Fibroblast of skin of right quadriceps (primary cell): ENCODE data around the gene ARID3C.
A peak's percentile ranks its signal among the peaks of the same experiment; 100 is the strongest.
"Not testable (repeated sequence)": the region's sequence is repeated elsewhere in the genome, so short reads cannot be mapped to it uniquely, and the experiment has no call there.

Experiments
- DNase-seq: peaks from one replicate; pipeline ENCODE4 v3.0.0-alpha.2; 2013

The ARID3C gene

DNA sequence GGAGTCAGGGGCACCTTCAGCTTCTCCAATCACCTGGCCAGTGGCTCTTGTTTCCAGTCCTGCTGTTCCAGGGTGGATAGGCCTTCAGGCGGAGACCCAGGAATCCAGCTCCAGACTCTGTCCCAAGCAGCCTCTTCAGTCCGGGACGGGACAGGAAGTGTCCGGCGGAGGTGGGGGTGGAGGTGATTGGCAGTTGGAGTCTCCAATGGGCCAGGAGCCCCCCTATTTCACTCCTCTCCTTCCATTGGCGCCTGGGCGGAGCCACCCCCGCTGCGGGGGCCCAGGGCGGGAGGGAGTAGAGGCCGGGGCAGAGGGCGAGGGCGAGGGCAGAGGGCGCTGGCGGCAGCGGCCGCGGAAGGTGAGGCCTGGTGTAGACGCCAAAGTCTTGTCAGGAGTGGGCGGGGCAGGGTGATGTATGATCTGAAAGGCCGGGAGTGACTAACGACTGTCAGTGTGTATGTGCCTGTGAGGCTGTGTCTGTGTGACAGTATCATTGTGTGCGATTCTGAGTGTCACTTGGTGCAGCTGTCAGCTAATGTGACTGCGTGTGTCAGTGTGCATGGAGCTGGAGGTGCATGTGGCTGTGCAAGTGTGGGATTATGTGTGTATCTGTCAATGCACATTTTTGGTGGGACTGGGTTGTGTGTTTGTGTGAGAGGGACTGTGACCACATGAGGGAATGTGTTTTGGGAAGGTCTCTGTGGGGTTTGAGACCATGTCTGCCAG lies 23.2 kb upstream of the ARID3C start, which contains the start of gene IL11RA:
IL11RA (plus strand) TSS at position 310 of the 726 bp plus-strand sequence. CDS start 3,033 bp downstream, outside the sequence.
- peak; percentile 80 for DNase-seq

DNA sequence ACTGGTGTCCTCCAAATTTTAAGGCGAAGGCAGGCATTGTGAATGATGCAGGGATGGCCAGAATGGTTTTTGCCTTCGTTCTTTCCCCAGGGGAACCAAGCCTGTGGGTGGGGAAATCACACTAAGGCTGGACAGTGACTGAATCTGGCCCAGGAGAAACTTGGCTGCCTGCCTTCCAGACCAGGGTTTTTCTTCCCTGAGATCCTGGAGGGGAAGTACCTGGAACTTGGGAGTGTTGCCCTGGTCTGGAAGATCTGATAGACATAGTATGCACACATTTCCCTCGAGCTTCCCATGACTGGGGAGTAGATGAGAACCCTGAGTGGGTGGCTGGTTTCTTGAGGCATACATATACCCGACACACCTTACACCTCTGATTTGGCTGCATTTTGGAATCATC lies 22.5 kb upstream of the ARID3C start:
- DNase-seq = peak; percentile 13

GRCh38 chr9:34650816-34651215 lies 21.9 kb upstream of the ARID3C start:
- DNase-seq = no peak

- no peak for DNase-seq
Observed at GRCh38 chr9:34648673-34649072, 19.8 kb upstream of the ARID3C start.

DNA sequence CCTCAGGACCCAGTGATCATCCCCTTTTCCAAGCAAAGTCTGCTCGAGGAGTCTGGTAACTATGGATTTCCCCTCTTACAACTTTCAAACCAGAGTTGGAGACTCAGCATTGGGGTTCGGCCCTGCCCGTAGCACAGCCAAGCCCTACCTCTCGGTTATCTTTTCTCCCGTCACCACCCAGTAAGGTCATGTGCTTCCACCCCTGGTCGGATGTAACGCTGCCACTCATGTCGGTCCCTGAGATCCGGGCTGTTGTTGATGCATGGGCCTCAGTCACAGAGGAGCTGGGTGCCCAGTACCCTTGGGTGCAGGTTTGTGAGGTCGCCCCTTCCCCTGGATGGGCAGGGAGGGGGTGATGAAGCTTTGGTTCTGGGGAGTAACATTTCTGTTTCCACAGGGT lies 18.8 kb upstream of the ARID3C start:
- no peak for DNase-seq

GRCh38 chr9:34647084-34647403 lies 18.2 kb upstream of the ARID3C start:
- DNase-seq = no peak

DNA sequence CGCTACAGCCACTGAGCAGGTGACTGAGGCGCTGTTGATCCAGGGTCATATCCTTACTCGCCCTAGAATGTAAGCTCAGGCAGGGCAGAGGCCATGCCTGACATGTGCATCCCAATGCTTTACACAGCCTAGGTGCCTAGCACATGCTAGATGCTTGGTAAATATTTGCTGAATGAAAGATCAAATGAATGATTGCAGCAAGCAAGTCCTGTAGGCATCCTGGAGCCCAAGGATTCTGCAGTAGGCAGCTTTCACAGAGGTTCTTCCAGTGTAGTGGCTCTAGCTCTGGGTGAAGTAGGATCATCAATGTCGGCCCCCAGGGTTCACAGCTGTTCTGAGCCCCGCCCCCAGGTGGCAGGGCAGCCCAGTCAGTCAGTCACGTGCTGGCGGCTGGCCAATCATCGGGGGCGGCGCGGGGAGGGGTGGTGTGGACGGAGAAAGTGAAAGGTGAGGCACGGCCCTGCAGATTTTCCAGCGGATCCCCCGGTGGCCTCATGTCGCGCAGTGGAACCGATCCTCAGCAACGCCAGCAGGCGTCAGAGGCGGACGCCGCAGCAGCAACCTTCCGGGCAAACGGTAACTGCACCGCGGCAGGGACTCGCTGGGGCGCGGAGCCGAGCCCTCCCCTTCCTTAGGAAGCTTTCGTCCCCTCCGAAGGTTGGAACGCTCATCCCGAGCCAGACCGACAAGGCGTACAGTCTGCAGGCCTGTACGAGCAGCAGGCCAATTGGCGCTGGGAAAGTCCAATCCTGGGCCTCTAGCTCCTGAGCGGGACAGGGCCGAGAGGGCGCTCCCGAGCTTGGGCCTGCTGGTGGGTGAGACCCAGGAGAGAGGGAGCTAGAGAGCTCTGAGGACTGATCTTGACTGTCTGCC lies 17.6 kb upstream of the ARID3C start, which contains the start of gene GALT:
GALT (plus strand) TSS at position 465 of the 873 bp plus-strand sequence; CDS start at position 495, 30 bp downstream.
- peak; percentile 83 for DNase-seq

DNA sequence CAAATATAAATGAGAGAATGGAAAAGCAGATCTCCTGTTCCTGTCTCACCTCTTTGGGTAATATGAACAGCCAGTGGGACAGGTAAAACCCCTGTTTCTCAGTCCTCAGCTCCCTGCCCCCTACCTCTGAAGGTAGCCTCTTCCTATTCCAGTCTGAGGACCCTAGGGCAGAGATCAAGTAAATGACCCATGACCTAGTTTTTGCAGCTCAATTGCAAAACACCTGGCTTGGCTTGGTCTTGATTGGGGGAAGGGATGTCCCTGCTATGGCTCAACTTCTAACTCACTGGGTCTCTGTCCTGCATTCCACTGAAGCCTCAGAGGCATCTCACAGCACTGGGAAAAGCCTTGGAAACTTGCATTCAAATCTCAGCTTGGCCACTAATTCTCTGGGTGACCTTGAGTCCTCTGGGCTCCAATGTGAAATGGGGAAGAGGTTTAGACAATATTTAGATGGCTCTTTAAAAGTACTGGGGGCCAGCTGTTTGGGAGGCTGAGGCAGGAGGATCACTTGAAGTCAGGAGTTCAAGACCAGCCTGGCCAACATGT lies 16.0 kb upstream of the ARID3C start:
- peak; percentile 6 for DNase-seq

GRCh38 chr9:34642679-34643078 lies 13.8 kb upstream of the ARID3C start:
- peak; percentile 10 for DNase-seq

DNA sequence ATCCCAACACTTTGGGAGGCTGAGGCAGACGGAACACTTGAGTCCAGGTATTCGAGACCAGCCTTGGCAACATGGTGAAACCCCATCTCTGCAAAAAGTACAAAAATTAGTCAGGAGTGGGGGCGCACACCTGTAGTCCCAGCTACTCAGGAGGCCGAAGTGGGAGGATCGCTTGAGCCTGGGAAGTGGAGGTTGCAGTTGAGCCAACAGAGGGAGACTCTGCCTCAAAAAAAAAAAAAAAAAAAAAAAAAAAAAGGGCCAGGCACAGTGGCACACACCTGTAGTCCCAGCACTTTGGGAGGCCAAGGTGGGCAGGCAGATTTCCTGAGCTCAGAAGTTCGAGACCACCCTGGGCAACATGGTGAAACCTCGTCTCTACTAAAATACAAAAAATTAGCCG lies 10.5 kb upstream of the ARID3C start:
- not testable (repeated sequence) for DNase-seq

GRCh38 chr9:34638138-34638445 lies 9.2 kb upstream of the ARID3C start:
- no peak for DNase-seq

DNA sequence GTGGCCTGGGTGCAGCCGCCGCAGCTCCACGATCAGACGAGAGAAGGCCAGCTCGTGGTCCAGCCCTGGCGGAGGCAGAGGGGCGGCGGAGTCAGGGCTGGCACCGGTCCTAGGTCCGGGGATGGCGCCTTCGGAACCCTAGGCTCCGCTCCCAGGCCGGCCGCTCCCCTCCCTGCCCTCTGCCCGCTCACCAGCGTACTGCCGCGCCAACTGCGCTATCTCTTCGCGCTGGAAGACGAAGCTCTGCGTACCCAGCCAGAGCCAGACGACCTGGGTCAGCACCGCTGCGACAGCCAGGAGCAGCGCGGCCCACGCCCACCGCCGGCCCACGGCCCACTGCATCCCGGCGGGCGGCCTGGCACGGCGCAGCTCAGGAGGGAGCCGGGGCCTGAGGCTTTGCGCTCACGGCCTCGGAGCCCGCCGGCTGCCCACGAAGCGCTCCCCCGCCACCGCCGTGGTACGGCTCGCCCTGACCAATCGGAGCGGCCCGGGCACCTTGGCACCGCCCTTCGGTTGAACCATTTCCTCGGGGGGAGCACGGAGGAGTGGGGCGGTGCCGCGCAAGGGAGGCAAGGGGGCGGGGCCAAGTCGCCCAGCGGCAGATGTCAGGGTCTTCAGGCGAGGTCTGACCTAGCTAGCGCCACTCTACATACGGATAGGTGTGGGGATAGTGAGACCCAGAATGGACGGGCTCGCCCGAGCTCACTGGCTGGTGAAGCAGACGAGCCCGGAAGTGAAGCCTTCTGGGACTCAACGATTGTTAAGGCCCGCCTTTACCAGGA lies 8.7 kb upstream of the ARID3C start, which contains the start of gene SIGMAR1:
SIGMAR1 (minus strand) TSS at position 432 of the 782 bp plus-strand sequence; CDS start at position 342, 90 bp downstream.
- DNase-seq = peak; percentile 95

DNA sequence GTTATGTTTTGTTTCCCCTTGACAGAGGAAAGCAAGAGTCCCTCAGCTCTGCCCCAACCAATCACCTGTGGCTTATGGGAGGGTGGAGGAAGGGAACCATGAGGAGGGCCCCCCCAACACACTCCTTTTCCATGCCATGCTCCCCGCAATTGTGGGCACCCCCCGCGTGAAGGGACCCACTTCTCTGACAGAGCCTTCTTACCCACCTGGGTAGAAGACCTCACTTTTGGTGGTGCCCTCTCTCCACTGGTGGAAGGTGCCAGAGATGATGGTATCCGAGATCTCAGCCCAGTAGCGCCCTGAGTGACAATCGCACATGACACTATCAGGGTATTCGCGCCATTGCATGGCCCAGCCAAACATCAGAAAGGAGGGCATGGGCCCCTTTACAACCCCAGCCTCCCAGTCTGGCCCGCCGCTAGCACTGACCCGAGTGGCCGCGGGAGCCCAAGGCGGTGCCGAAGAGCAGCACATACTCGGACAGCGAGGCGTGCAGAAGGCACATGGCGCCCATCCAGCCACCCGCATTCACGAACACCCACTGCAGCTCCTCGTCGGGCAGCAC lies 8.0 kb upstream of the ARID3C start:
- DNase-seq = no peak

GRCh38 chr9:34635556-34635955 lies 6.7 kb upstream of the ARID3C start:
- no peak for DNase-seq

DNA sequence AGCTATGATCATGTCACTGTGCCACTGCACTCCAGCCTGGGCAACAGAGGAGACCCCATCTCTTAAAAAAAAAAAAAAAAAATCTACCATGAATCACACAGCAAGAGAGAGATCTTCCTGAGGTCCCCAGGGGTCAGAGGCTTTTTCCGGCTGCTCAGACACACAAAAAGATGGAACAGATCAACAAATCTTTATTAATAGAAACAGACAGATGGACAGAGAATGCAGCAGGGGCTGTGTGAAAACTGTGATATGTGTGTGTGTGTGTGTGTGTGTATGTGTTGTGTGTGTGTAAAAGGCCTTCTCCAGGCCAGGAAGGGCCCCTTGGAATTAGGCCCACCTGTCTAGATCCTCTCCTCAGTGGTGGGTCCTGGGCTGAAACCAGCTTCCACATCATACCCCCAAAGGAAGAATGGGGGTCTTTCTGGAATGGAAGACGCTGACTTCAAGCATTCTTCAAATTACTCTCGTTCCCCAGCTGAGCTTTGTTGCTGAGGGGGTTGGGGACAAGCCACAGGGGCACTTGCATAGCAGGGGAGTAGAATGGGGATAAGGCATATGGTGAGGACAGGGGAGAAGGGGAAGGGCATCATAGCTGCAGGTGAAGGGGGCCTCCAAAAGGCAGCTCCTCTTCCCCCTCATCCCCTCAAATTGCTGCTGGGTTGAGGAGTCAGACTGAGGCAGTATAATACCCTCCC lies 5.8 kb upstream of the ARID3C start:
- no peak for DNase-seq

GRCh38 chr9:34633851-34634550 lies 5.1 kb upstream of the ARID3C start:
- DNase-seq = peak; percentile 54

- DNase-seq = no peak
Observed at GRCh38 chr9:34633166-34633565, 4.3 kb upstream of the ARID3C start.

DNA sequence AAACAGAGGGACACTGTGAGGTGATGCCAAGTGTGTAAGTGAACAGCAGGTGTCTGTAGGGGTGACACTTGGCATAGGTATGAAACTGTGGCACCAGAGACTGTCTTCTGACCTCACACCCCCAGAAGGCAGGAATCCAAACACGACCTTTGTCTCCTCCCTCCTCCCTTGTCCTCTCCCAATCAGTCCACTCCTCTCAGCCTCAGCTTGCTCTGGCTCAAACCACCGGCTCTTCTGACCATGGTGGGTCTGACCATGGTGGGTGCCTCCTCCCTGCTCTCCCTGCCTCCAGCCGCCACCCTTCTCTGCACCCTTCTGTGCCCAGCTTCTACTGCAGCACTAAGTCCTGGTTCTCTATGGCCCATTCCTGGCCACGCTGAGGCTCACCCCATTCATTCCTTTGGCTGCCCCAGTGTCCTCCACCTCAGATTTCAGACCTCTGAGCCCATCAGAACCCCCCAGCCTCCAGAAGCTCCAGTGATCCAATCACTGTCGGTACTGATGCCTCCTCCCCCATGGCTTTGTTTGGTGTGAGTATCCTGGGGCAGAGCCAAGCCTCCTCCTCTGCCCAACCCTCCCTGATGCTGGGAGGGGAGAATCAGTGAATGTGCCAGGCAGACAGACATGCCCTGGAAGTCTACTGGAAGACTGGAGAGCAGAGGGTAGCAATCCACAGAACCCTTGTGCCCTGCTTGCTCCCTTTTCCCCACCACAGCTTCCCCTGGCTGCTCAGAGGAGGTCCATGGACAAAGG lies 1.7 kb upstream of the ARID3C start:
- no peak for DNase-seq

GRCh38 chr9:34629491-34629808 lies 584 bp upstream of the ARID3C start:
- no peak for DNase-seq
